GM12878 (cell line): ENCODE data around the gene MLLT3. TPM values are rescaled to one million over a fixed set of nuclear protein-coding genes. Genes with fewer than 3 reads are reported as not detected.

Experiments
- ATAC-seq: fragments of 200-7000 bp; cut with Tn5 transposase; 3 replicates; pipeline ENCODE4 v1.9.1; 2020; ENCODE audit warnings: mild to moderate bottlenecking, moderate library complexity
- BruUV-seq: library from RNA; stranded (reverse); fragments of 400-500 nt; replicated peaks from 2 replicates; lab custom pipeline; 2021; lab: Mats Ljungman, UMichigan
- CTCF ChIA-PET: fragments of 300-600 bp; sonication (Branson Sonifier 250); formaldehyde crosslinking; extraction: SDS; loops from one replicate; lab custom pipeline; 2021; ENCODE audit warnings: inconsistent platforms; lab: Yijun Ruan, JAX
- POLR2A ChIA-PET: fragments of 350-600 bp; formaldehyde crosslinking; extraction: SDS; loops from one replicate; lab custom pipeline; 2021; ENCODE audit warnings: inconsistent platforms; lab: Charles Lee
- RAD21 ChIA-PET: fragments of 300-600 bp; sonication (Branson Sonifier 250); formaldehyde crosslinking; loops from one replicate; lab custom pipeline; 2023; ENCODE audit warnings: antibody characterized with exemption; ENCODE audit not compliant: unreplicated experiment; lab: Charles Lee
- SMC1A ChIA-PET: fragments of 300-600 bp; sonication (Branson Sonifier 250); formaldehyde crosslinking; loops from one replicate; lab custom pipeline; 2023; ENCODE audit not compliant: unreplicated experiment, uncharacterized antibody; lab: Charles Lee
- DNase-seq: peaks from one replicate; pipeline ENCODE4 v3.0.0-alpha.2; 2011; ENCODE audit warnings: low read depth, low spot score
- FAIRE-seq: peaks from 3 replicates; lab custom pipeline; 2011; peaks lifted over from hg19 to GRCh38; lab: Jason Lieb, UNC
- H2AFZ ChIP-seq: 2 replicates; pipeline ENCODE4 v1.6.0; 2011; ENCODE audit warnings: low read depth, low read length, control low read depth; ENCODE audit not compliant: control insufficient read depth
- H3K27ac ChIP-seq: 2 replicates; pipeline ENCODE4 v1.5.1; 2011; ENCODE audit warnings: control low read depth; ENCODE audit not compliant: control insufficient read depth, insufficient read depth
- H3K27me3 ChIP-seq, 2 experiments: replicated peaks in 1 of 2; 2 replicates each; pipeline versions ENCODE4 v1.6.0 to v1.6.1; 2011; ENCODE audit warnings: low read length in 1 of 2; ENCODE audit not compliant: control insufficient read depth in 2 of 2, insufficient read depth in 2 of 2
- H3K36me3 ChIP-seq, 2 experiments: 2 replicates each; pipeline ENCODE4 v1.5.1; 2011; ENCODE audit warnings: low read length in 1 of 2; ENCODE audit not compliant: control insufficient read depth in 2 of 2, insufficient read depth in 2 of 2
- H3K4me1 ChIP-seq: 2 replicates; pipeline ENCODE4 v1.6.1; 2011; ENCODE audit warnings: mild to moderate bottlenecking, low read length, moderate library complexity, mixed read lengths; ENCODE audit not compliant: control insufficient read depth, insufficient read depth
- H3K4me2 ChIP-seq: 2 replicates; pipeline ENCODE4 v1.6.0; 2011; ENCODE audit warnings: control low read depth; ENCODE audit not compliant: control insufficient read depth, insufficient read depth
- H3K4me3 ChIP-seq: fragments of 200-600 bp; sonication (generic); 2 replicates; pipeline ENCODE4 v1.5.1; 2016
- H3K79me2 ChIP-seq: 2 replicates; pipeline ENCODE4 v1.6.0; 2011; ENCODE audit warnings: low read length; ENCODE audit not compliant: control insufficient read depth, insufficient read depth
- H3K9ac ChIP-seq: 2 replicates; pipeline ENCODE4 v1.8.0; 2011; ENCODE audit warnings: low read length, control low read depth, mixed read lengths; ENCODE audit not compliant: control insufficient read depth, insufficient read depth
- H3K9me3 ChIP-seq: replicated peaks from 3 replicates; pipeline ENCODE4 v1.5.1; 2011; ENCODE audit warnings: mild to moderate bottlenecking, low read length; ENCODE audit not compliant: control insufficient read depth, insufficient read depth
- H4K20me1 ChIP-seq: 2 replicates; pipeline ENCODE4 v1.6.0; 2011; ENCODE audit not compliant: control insufficient read depth, insufficient read depth
- BRCA1 ChIP-seq: IDR thresholded peaks from 2 replicates; pipeline ENCODE4 v1.6.1; 2011; ENCODE audit warnings: low read depth, low read length, improper control_type of control experiment
- CBFB ChIP-seq: IDR thresholded peaks from 2 replicates; pipeline ENCODE4 v1.6.1; 2016; ENCODE audit warnings: antibody characterized with exemption, low read depth
- CHD1 ChIP-seq: IDR thresholded peaks from 2 replicates; pipeline ENCODE4 v1.6.1; 2012; ENCODE audit warnings: low read depth, low read length, improper control_type of control experiment
- CTCF ChIP-seq, 3 experiments: IDR thresholded peaks in 2 of 3; conservative IDR thresholded peaks in 1 of 3; 2 replicates each; pipeline ENCODE4 v1.5.1; 2011; ENCODE audit warnings: low read depth in 3 of 3, low read length in 3 of 3, mild to moderate bottlenecking in 3 of 3, control low read depth in 2 of 3, moderate library complexity in 2 of 3, inconsistent platforms in 1 of 3, mixed read lengths in 1 of 3; ENCODE audit not compliant: control insufficient read depth in 2 of 3, insufficient read depth in 1 of 3; ENCODE audit errors: extremely low read depth in 1 of 3
- GATAD2B ChIP-seq: fragments of 450-650 bp; conservative IDR thresholded peaks from 2 replicates; pipeline ENCODE4 v1.6.1; 2017; ENCODE audit warnings: low read depth, mild to moderate bottlenecking, moderate library complexity
- NBN ChIP-seq: fragments of 450-650 bp; IDR thresholded peaks from 2 replicates; pipeline ENCODE4 v1.6.1; 2016
- SREBF1 ChIP-seq: IDR thresholded peaks from 2 replicates; pipeline ENCODE4 v1.6.1; 2012; ENCODE audit warnings: mild to moderate bottlenecking, low read length
- SRF ChIP-seq, 2 experiments: IDR thresholded peaks; 2 replicates each; pipeline ENCODE4 v1.6.1; 2011; ENCODE audit warnings: low read depth in 2 of 2, low read length in 2 of 2, mild to moderate bottlenecking in 1 of 2, moderate library complexity in 1 of 2
- TCF3 ChIP-seq: IDR thresholded peaks from 2 replicates; pipeline ENCODE4 v1.6.1; 2012; ENCODE audit warnings: low read depth, mild to moderate bottlenecking, low read length, borderline replicate concordance; ENCODE audit not compliant: insufficient read depth
- TCF7 ChIP-seq: IDR thresholded peaks from 2 replicates; pipeline ENCODE4 v1.6.1; 2014; ENCODE audit warnings: antibody characterized with exemption, borderline replicate concordance
- WGBS: methylation state at CpG from one replicate; pipeline ENCODE4 v1.1.6; 2016; ENCODE audit warnings: low lambda C conversion rate; ENCODE audit not compliant: insufficient replicate concordance, insufficient coverage; ENCODE audit errors: missing lambda C conversion rate; 5-methylcytosine and 5-hydroxymethylcytosine counted together
- in situ Hi-C: fragments of 300-500 bp; cut with MboI; formaldehyde crosslinking; loops from 9 replicates; pipeline ENCODE4 v1.14.3; 2018; ENCODE audit warnings: mixed read lengths
- intact Hi-C: fragments of 100-400 bp; cut with micrococcal nuclease; formaldehyde crosslinking; loops from one replicate; pipeline ENCODE4 v1.14.2; 2022; ENCODE audit not compliant: unreplicated experiment
- polyA plus RNA-seq, 11 experiments: library from polyadenylated mRNA; depleted of rRNA in 4 of 11; unstranded in 6 of 11; stranded (reverse) in 5 of 11; fragments of >200 nt; fragmentation: Nextera tagmentation in 4 of 11; fragmentation: Illumina TruSeq in 1 of 11; extraction: Ambion mirVana in 4 of 11; extraction: Trizol in 1 of 11; gene quantifications; 1 replicate in 1 of 11; 2 replicates in 10 of 11; pipeline versions ENCODE4 v1.2.1 to v1.2.3, GENCODE V29; 2011 to 2016; ENCODE audit warnings: inconsistent platforms in 2 of 11, missing spikeins in 2 of 11, low read depth in 1 of 11
- total RNA-seq, 4 experiments: library from RNA; depleted of rRNA in 3 of 4; stranded (reverse); fragments of >200 nt in 3 of 4; fragmentation: Illumina TruSeq in 1 of 4; extraction: Trizol in 1 of 4; gene quantifications; 2 replicates each; pipeline versions ENCODE4 v1.2.1 to v1.2.3, GENCODE V29; 2013 to 2021

The MLLT3 gene
- total and polyA plus RNA-seq, 10 of the 15 experiments (the other 5 are each of a cell fraction or from before 2014, with no cell fraction given): 17.7 to 72.3 (median 35.6) TPM

GRCh38 chr9:20376731-20377375, 245.4 kb downstream of the MLLT3 start:
- peak overlapping the region; percentile 37 for H3K27ac ChIP-seq
- H4K20me1 ChIP-seq: no peaks in the 10 kb centered on the region
- H3K4me2 ChIP-seq: peak overlapping the region; percentile 75
- DNase-seq: no peak
- RAD21 ChIA-PET: interaction anchor here (0.6 kb wide), 1 partner anchor 1076 kb away, joined by 3 read pairs; no protein-coding TSS in a partner anchor
- in situ Hi-C loops (no loop called here), intact Hi-C loops (no loop called here)
- no peak for TF ChIP-seq SREBF1
- TF ChIP-seq TCF3: no peak
- TF ChIP-seq SRF (IDR thresholded peaks at IDR 0.05; ENCODE audit: low read depth in 2 of 2, low read length in 2 of 2): no peak
- no peak for TF ChIP-seq CHD1
- TF ChIP-seq NBN: no peak
- TF ChIP-seq BRCA1: no peak
- TF ChIP-seq CBFB: no peak
- TF ChIP-seq GATAD2B: no peak
- TF ChIP-seq CTCF (IDR thresholded peaks at IDR 0.05 in 2 of 3, conservative IDR thresholded peaks at IDR 0.05 in 1 of 3; ENCODE audit: control insufficient read depth in 2 of 3, extremely low read depth in 1 of 3, insufficient read depth in 1 of 3, low read depth in 3 of 3, low read length in 3 of 3): no peak
- TF ChIP-seq TCF7: no peak
- POLR2A ChIA-PET: no interaction called here
- FAIRE-seq: peak; percentile 73
- H3K9ac ChIP-seq: no peak overlapping the region
- no peaks in the 10 kb centered on the region for H3K79me2 ChIP-seq
- SMC1A ChIA-PET: interaction anchor here (0.9 to 1.5 kb wide), 3 partner anchors 15 to 262 kb away, joined by 3 to 4 read pairs (median 3); no protein-coding TSS in a partner anchor
- H3K27me3 ChIP-seq: no peaks in the 10 kb centered on the region
- CTCF ChIA-PET: interaction anchor here (1.1 kb wide), 1 partner anchor 233 kb away, joined by 4 read pairs; no protein-coding TSS in a partner anchor
- H2AFZ ChIP-seq: peak overlapping the region; percentile 59
- BruUV-seq: no TSS peak
- no peak overlapping the region; the same call in 1 of the 2 replicates for H3K4me3 ChIP-seq
- ATAC-seq: no peak; the same call in 2 of the 3 replicates
- WGBS: 83% methylated on average over 4 of the region's 4 CpGs
- no peaks in the 10 kb centered on the region for H3K9me3 ChIP-seq
- H3K36me3 ChIP-seq: no peaks in the 10 kb centered on the region; a peak in 1 of 4 replicates
- peaks cover 4% of the 10 kb centered on the region; the same call in 1 of the 2 replicates for H3K4me1 ChIP-seq
